ENCODE data around the gene ADAMTSL5.

ADAMTSL5 gene

GRCh38 chr19:1473085-1473851, 39.6 kb downstream of the ADAMTSL5 start:
- no peak overlapping the region for H3K4me3 ChIP-seq (ENCODE audit: low read depth, low read length)
- no peak for DNase-seq (ENCODE audit: low read depth)
- no peak for TF ChIP-seq CTCF (IDR thresholded peaks at IDR 0.05; ENCODE audit: insufficient read depth, low read depth, low read length, missing control alignments)

GRCh38 chr19:1472231-1473084, 40.4 kb downstream of the ADAMTSL5 start:
- H3K4me3 ChIP-seq (ENCODE audit: low read depth, low read length): no peak overlapping the region
- TF ChIP-seq CTCF (IDR thresholded peaks at IDR 0.05; ENCODE audit: insufficient read depth, low read depth, low read length, missing control alignments): no peak
- no peak for DNase-seq (ENCODE audit: low read depth)

- no peak for DNase-seq (ENCODE audit: low read depth)
- no peak overlapping the region for H3K4me3 ChIP-seq (ENCODE audit: low read depth, low read length)
- TF ChIP-seq CTCF (IDR thresholded peaks at IDR 0.05; ENCODE audit: insufficient read depth, low read depth, low read length, missing control alignments): no peak
Observed at GRCh38 chr19:1471515-1472160, 41.2 kb downstream of the ADAMTSL5 start.

GRCh38 chr19:1471010-1471514, 41.8 kb downstream of the ADAMTSL5 start:
- TF ChIP-seq CTCF (IDR thresholded peaks at IDR 0.05; ENCODE audit: insufficient read depth, low read depth, low read length, missing control alignments): no peak
- H3K4me3 ChIP-seq (ENCODE audit: low read depth, low read length): no peak overlapping the region
- DNase-seq (ENCODE audit: low read depth): no peak

DNA sequence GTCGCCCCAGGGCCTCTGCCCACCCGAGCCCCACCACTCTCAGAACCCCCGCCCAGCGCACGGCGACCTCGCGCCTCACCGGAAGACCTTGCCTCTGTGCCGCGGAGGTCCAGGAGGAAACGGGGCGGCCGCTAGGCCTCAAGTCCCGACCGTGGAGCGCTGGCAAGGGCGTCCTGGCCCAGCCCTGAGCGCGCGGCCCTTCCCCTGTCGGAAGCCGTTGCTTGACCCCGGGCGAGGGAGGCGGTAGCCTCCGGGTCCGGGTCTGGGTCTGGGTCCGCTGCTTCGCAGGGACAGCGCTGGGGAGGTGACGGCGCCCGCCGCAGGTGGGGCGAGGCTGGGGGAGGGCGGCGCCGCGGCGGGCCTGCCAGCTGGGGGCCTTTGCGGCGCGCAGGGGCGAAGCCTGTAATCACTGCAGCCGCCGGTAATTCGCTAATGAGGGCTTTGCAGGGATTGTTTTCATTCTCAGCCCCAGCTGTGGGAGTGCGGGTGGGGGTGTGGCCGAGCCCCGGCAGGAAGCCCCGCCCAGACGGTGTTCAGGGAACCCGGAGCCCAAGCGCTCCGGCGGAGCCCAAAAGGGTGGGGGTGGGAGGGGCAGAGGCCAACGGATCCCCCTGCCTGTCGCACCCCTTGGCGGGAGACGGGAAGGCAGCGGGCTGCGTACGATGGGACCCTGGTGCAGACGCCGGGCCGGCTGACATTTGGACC, 42.4 kb downstream of the ADAMTSL5 start:
- no peak for TF ChIP-seq CTCF (IDR thresholded peaks at IDR 0.05; ENCODE audit: insufficient read depth, low read depth, low read length, missing control alignments)
- DNase-seq (ENCODE audit: low read depth): peak; percentile 36
- H3K4me3 ChIP-seq (ENCODE audit: low read depth, low read length): no peak overlapping the region

DNA sequence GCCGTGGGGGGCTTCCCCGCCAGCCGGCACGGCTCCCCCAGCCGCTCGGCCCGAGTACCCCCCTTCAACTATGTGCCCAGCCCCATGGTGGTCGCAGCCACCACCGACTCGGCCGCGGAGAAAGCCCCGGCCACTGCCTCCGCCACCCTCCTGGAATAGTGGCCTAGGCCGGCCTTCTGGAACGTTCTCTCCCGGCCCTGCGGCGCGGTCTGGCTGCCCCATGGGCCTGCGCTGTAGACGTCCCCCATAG, 42.8 kb downstream of the ADAMTSL5 start:
- no peak overlapping the region for H3K4me3 ChIP-seq (ENCODE audit: low read depth, low read length)
- TF ChIP-seq CTCF (IDR thresholded peaks at IDR 0.05; ENCODE audit: insufficient read depth, low read depth, low read length, missing control alignments): no peak

More for the DNA sequence above, 42.8 kb downstream of the ADAMTSL5 start:
- no peak for DNase-seq (ENCODE audit: low read depth)
